ENCODE measurements around the gene ANAPC13. TPM values are rescaled to one million over a fixed set of nuclear protein-coding genes. Genes with fewer than 3 reads are reported as not detected.
A peak's percentile ranks its signal among the peaks of the same experiment; 100 is the strongest.

ANAPC13 gene
- total RNA-seq, 3 donors from 2014 or later (not counting 1 experiment from before 2014, with no cell fraction given), result 16.1 to 20.4 (median 16.6) TPM

DNA sequence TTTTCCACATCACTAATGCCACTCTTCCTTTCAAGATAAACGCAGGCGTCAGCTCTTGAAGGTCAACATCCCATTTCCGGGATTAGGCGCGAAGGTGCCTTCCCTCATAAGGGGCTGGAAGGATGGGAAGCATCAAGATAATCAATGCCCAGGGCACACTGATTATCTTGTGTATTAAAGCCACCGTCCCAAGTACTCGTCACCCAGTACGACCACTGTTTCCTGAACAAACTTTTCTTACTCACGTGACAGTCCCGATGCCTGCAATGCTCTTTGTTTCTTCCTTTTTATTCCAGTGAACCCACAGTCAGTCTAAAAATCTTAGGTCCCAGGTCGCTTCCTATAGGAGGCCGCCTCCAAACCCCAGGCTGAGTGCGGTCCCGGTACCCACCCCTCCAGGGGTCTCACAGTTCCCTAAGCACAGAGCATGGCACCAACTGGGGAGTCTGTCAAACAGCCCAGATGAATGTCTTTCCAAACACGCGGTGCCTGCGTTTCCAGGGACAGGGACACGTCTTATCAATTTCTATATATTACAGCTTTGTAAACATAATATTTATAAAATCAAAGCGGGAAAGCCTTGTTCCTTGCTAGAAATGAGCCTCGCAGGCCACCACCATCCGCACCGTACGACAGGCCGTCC lies 589 bp downstream of the ANAPC13 start:
- DNase-seq, result no peak
- peaks cover 41 to 53% of the 10 kb centered on the region in 2 donors for H3K4me1 Mint-ChIP-seq

DNA sequence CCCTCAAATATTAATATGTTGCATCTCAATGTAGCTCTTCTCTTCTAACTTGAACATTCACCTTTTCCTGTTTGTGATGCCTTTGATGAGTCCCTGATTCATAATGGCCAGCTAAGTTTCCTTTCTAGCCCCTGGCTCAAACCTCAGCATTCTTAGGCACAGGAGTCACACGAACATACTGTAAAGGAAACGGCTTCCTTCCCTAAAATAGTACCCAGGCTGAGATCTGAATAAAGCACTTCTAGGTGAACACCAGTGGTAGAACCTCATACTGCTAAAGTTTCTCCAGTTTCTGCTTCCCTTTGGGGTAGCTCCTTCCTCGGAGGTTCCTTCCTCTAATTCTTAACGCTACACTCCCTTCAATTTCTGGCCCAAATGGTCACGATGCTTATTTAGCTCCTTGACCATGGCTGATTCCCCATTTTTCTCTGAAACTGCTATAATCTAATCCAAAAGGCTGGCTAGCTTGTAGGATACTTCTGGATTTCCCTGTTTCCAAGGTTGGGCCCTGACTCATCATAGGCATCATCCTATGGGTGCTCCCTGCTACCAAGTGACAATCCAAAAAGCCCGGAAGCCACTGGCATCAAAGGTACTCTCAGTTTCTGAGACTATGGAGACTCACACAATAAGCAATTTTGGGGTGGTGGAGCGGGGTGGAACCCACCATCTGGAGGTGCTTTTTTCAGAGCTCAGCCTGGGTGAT lies 2.4 kb downstream of the ANAPC13 start:
- TF ChIP-seq, protein P1, sequence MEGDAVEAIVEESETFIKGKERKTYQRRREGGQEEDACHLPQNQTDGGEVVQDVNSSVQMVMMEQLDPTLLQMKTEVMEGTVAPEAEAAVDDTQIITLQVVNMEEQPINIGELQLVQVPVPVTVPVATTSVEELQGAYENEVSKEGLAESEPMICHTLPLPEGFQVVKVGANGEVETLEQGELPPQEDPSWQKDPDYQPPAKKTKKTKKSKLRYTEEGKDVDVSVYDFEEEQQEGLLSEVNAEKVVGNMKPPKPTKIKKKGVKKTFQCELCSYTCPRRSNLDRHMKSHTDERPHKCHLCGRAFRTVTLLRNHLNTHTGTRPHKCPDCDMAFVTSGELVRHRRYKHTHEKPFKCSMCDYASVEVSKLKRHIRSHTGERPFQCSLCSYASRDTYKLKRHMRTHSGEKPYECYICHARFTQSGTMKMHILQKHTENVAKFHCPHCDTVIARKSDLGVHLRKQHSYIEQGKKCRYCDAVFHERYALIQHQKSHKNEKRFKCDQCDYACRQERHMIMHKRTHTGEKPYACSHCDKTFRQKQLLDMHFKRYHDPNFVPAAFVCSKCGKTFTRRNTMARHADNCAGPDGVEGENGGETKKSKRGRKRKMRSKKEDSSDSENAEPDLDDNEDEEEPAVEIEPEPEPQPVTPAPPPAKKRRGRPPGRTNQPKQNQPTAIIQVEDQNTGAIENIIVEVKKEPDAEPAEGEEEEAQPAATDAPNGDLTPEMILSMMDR (IDR thresholded peaks at IDR 0.05), result no peak
- peaks cover 23% of the 10 kb centered on the region for H3K4me1 ChIP-seq (ENCODE audit: control insufficient read depth, insufficient read depth, low read length)
- no peaks in the 10 kb centered on the region for H3K36me3 Mint-ChIP-seq
- DNase-seq, result no peak
- H3K9me3 Mint-ChIP-seq, result no peaks in the 10 kb centered on the region
- no peak for ATAC-seq
- H3K9me3 ChIP-seq (ENCODE audit: control insufficient read depth, insufficient read depth, low read length), result no peaks in the 10 kb centered on the region
- H3K4me3 ChIP-seq (ENCODE audit: low read length), result no peak overlapping the region
- H3K27ac Mint-ChIP-seq, result peak overlapping the region; percentile 1 to 52
- H3K4me3 Mint-ChIP-seq, result no peak overlapping the region
- H3K27me3 Mint-ChIP-seq (ENCODE audit: low read depth in 2 of 2), result no peaks in the 10 kb centered on the region
- H3K27ac ChIP-seq (ENCODE audit: low read length), result no peak overlapping the region
- 49% methylated on average over 7 of the region's 7 CpGs for WGBS (ENCODE audit: insufficient coverage)
- H3K36me3 ChIP-seq (ENCODE audit: control insufficient read depth, insufficient read depth, low read length), result peaks cover 38% of the 10 kb centered on the region
- H3K4me1 Mint-ChIP-seq, result peaks cover 41 to 52% of the 10 kb centered on the region in 2 donors
- intact Hi-C loops (cut with micrococcal nuclease), result no loop called here
- no peaks in the 10 kb centered on the region for H3K27me3 ChIP-seq (ENCODE audit: control insufficient read depth, insufficient read depth, low read length)

More for the DNA sequence above, 589 bp downstream of the ANAPC13 start:
- peak overlapping the region; percentile 86 for H3K4me3 ChIP-seq (ENCODE audit: low read length)
- under 1% methylated on average over 23 of the region's 24 CpGs for WGBS (ENCODE audit: insufficient coverage)
- Mint-ChIP-seq H3K36me3 (no peaks in the 10 kb centered on the region), H3K27me3 (ENCODE audit: low read depth in 2 of 2) (no peaks in the 10 kb centered on the region), H3K27ac (peak overlapping the region; percentile 98 to 99), H3K9me3 (no peaks in the 10 kb centered on the region), H3K4me3 (peak overlapping the region; percentile 99)
- H3K9me3 ChIP-seq (ENCODE audit: control insufficient read depth, insufficient read depth, low read length), result no peaks in the 10 kb centered on the region
- TF ChIP-seq, protein P1 (IDR thresholded peaks at IDR 0.05), result no peak
- H3K36me3 ChIP-seq (ENCODE audit: control insufficient read depth, insufficient read depth, low read length), result peaks cover 26% of the 10 kb centered on the region
- peaks cover 23% of the 10 kb centered on the region for H3K4me1 ChIP-seq (ENCODE audit: control insufficient read depth, insufficient read depth, low read length)
- intact Hi-C loops (cut with micrococcal nuclease), result loop anchor here (5.0 kb wide), 3 partner anchors 193 to 1763 kb away; partner anchors contain the start of genes NPHP3 and SRPRB
- H3K27me3 ChIP-seq (ENCODE audit: control insufficient read depth, insufficient read depth, low read length), result no peaks in the 10 kb centered on the region
- peak in 2 of 3 donors; percentile 0 to 2 for ATAC-seq
- peak overlapping the region; percentile 95 for H3K27ac ChIP-seq (ENCODE audit: low read length)

DNA sequence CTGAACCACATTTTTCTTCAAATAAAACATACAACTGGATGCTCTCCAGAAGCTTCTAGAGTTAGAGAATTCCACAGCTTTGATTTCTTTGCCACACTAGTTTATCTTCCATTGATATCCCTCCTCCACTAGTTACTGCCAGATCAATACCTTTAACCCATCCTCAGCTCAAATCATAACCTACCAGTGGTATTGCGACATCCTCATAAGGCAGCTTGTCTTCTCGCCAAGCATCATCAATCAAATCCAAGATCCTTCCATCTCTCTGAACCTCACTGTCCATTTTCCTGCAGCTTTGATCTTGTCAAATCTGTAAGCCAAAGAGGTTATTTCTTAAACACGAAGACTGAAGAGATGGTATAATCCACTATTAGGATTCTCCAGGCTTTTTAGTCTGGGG lies 3.2 kb downstream of the ANAPC13 start:
- 96% methylated on average over 3 of the region's 3 CpGs for WGBS (ENCODE audit: insufficient coverage)
- ATAC-seq (no peak), DNase-seq (no peak)
- Histone ChIP-seq H3K27ac (ENCODE audit: low read length) (no peak overlapping the region), H3K9me3 (ENCODE audit: control insufficient read depth, insufficient read depth, low read length) (no peaks in the 10 kb centered on the region), H3K27me3 (ENCODE audit: control insufficient read depth, insufficient read depth, low read length) (no peaks in the 10 kb centered on the region), H3K36me3 (ENCODE audit: control insufficient read depth, insufficient read depth, low read length) (peaks cover 46% of the 10 kb centered on the region), H3K4me3 (ENCODE audit: low read length) (no peak overlapping the region), H3K4me1 (ENCODE audit: control insufficient read depth, insufficient read depth, low read length) (peaks cover 20% of the 10 kb centered on the region)
- TF ChIP-seq, protein P1 (IDR thresholded peaks at IDR 0.05), result no peak
- Mint-ChIP-seq H3K9me3 (no peaks in the 10 kb centered on the region), H3K4me3 (no peak overlapping the region), H3K27ac (peak overlapping the region; percentile 1 to 52), H3K27me3 (ENCODE audit: low read depth in 2 of 2) (no peaks in the 10 kb centered on the region), H3K36me3 (peaks cover 2% of the 10 kb centered on the region), H3K4me1 (peaks cover 37 to 45% of the 10 kb centered on the region in 2 donors)
- intact Hi-C loops (cut with micrococcal nuclease), result no loop called here
